ENCODE measurements around the gene ACP4.
"Not testable (repeated sequence)": the region's sequence is repeated elsewhere in the genome, so short reads cannot be mapped to it uniquely, and the experiment has no call there.

ACP4 gene

DNA sequence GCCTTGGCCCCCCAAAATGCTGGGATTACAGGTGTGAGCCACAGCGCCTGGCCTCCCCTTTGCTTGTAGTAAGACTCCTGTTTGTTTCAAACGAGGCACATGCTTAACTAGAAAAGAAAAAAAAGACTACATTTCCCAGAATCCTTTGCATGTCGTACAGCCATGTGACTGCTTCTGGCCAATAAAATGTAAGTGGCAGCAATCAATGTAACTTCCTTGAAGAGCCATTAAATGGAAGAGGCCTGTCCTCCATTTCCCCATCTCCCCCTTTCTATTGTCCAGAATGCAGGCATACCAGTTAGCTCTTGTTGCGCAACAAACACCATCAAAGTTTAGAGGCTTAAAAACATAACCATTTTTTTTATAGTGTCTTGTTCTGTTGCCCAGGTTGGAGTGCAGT, 30.3 kb upstream of the ACP4 start:
- H3K27ac ChIP-seq = no peak overlapping the region
- TF ChIP-seq, protein P1, sequence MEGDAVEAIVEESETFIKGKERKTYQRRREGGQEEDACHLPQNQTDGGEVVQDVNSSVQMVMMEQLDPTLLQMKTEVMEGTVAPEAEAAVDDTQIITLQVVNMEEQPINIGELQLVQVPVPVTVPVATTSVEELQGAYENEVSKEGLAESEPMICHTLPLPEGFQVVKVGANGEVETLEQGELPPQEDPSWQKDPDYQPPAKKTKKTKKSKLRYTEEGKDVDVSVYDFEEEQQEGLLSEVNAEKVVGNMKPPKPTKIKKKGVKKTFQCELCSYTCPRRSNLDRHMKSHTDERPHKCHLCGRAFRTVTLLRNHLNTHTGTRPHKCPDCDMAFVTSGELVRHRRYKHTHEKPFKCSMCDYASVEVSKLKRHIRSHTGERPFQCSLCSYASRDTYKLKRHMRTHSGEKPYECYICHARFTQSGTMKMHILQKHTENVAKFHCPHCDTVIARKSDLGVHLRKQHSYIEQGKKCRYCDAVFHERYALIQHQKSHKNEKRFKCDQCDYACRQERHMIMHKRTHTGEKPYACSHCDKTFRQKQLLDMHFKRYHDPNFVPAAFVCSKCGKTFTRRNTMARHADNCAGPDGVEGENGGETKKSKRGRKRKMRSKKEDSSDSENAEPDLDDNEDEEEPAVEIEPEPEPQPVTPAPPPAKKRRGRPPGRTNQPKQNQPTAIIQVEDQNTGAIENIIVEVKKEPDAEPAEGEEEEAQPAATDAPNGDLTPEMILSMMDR (conservative IDR thresholded peaks at IDR 0.05) = no peak
- no peak for TF ChIP-seq ZFX (IDR thresholded peaks at IDR 0.05)

DNA sequence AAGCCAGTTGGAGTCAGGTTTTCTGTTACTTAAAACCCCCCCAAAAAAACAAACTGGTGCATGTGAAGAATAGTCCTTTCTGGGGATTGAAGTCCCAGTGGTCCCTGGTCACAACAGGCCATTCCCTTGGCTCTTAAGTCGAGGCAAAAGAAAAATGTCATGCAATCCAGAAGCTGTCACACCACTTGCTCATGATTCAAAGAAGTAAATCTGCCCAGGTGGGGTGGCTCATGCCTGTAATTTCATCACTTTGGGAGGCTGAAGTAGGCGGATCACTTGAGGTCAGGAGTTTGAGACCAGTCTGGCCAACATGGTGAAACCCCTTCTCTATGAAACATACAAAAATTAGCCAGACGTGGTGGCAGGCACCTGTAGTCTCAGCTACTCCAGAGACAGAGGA, 28.7 kb upstream of the ACP4 start:
- not testable (repeated sequence) for H3K27ac ChIP-seq

DNA sequence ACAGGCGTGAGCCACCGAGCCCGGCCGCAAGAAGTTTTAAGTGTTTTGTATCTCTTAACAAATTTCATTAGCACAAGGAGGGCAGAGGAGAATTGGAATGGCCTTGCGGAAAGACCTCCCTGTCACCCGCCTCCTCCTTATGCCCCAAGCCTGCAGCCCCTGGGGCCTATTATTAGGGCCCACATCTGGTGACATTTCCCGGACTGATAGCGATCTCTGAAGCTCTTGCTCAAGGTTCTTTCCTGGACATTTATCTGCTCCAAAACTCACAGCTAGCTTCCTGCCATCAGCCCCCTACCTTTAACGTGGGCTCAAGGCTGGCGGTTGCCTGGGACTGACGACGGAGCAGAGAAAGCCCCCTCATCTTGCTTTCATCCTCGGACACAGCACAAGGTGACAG, 26.7 kb upstream of the ACP4 start:
- H3K27ac ChIP-seq = not testable (repeated sequence)

DNA sequence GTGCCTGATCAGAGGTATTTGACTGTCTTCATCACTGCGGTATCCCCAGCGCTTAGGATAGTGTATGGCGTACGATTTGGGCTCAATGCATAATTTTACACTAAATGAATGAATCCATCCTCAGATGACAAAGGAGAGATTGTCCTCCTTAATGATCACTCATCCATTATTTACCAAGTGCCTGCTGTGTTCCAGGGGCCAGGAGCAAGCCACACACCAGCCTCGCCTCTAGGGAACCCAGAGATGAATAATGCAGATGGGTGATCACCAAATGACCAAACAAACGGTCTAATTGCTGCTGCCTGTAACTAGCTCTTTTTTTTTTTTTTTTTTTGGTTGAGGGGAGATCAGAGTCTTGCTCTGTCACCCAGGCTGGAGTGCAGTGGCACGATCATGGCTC, 25.8 kb upstream of the ACP4 start:
- no peak overlapping the region for H3K27ac ChIP-seq
- no peak for TF ChIP-seq ZFX (IDR thresholded peaks at IDR 0.05)
- TF ChIP-seq, protein P1 (conservative IDR thresholded peaks at IDR 0.05) = no peak

DNA sequence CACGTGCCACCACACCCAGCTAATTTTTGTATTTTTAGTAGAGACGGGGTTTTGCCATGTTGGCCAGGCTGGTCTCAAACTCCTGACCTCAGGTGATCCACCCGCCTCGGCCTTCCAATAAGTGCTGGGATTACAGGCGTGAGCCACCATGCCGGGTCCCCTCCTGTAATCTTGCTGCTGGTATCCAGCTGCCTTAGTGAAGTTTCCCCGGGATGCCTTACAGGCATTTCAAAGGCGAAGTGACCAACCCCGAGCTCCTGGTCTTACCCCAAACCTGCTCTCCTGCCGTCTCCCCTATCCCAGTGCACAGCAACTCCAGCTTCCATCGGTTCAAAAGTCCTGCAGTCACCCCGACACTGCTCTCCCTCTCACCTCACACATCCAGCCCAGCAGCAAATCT, 23.5 kb upstream of the ACP4 start:
- not testable (repeated sequence) for H3K27ac ChIP-seq

DNA sequence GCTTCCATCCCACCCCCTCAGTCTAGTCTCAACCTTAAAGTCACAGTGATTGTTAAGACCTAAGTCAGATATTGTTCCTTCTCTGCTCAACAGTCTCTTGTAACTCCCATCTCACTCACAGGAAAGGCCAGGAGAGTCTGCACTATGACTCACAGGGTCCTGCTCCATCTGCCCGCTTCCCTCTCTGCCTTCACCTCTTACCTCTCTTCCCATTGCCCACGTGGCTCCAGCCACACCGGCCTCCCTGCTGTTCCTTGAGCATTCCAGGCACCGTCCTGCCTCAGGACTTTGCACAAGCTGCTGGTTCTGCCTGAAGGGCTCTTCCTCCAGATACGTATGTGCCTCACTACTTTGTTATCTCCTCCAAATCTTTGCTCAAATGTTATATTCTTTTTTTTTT, 23.0 kb upstream of the ACP4 start:
- not testable (repeated sequence) for H3K27ac ChIP-seq

DNA sequence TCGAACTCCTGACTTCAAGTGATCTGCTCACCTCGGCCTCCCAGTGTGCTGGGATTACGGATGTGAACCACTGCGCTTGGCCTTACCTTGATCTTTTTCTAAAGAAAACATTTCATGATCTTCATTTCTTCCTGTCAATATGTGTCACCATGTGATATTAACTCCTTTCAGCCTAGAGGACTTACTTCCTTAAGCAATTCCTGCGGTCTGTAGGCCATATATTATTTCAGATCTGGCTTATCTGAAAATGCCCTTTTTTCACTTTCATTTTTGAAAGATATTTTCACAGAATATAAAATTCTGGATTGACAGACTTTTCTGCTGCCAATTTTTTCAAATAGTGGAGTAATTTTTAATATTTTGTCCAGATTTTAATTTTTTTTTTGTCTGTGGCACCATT, 21.9 kb upstream of the ACP4 start:
- H3K27ac ChIP-seq = no peak overlapping the region
- TF ChIP-seq ZFX (IDR thresholded peaks at IDR 0.05) = no peak
- TF ChIP-seq, protein P1 (conservative IDR thresholded peaks at IDR 0.05) = no peak

DNA sequence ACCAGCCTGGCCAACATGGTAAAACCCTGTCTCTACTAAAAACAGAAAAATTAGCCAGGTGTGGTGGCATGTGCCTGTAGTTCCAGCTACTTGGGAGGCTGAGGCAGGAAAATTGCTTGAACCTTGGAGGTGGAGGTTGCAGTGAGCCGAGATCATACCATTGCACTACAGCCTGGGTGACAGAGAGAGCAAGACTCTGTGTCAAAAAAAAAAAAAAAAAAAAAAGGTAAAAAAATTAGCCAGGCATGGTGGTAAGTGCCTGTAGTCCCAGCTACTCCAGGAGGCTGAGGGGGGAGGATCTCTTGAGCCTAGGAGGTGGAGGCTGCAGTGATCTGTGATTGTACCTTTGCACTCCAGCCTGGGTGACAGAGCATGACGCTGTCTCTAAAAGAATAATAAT, 20.1 kb upstream of the ACP4 start, which contains the start of gene GPR32:
TSS of gene GPR32 (plus strand) at position 301 of the 400 bp plus-strand sequence. CDS start 137 bp downstream, outside the sequence.
- not testable (repeated sequence) for H3K27ac ChIP-seq

DNA sequence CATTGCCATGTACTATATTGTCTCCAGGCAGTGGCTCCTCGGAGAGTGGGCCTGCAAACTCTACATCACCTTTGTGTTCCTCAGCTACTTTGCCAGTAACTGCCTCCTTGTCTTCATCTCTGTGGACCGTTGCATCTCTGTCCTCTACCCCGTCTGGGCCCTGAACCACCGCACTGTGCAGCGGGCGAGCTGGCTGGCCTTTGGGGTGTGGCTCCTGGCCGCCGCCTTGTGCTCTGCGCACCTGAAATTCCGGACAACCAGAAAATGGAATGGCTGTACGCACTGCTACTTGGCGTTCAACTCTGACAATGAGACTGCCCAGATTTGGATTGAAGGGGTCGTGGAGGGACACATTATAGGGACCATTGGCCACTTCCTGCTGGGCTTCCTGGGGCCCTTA, 19.3 kb upstream of the ACP4 start:
- H3K27ac ChIP-seq = no peak overlapping the region
- TF ChIP-seq, protein P1 (conservative IDR thresholded peaks at IDR 0.05) = no peak
- no peak for TF ChIP-seq ZFX (IDR thresholded peaks at IDR 0.05)

DNA sequence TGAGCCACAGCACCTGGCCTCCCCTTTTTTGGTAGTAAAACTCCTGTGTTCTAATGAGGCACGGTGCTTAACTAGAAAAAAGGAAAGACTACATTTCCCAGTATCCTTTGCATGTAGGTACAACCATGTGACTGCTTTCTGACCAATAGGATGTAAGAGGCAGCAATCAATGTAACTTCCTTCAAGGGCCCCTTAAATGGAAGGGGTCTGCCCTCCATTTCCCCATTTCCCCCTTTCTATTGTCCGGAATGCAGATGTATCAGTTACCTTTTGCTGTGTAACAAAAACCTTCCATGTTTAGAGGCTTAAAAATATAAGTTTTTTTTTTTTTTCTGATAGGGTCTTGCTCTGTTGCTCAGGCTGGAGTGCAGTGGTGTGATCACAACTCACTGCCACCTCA, 17.7 kb upstream of the ACP4 start:
- TF ChIP-seq ZFX (IDR thresholded peaks at IDR 0.05) = no peak
- TF ChIP-seq, protein P1 (conservative IDR thresholded peaks at IDR 0.05) = no peak
- H3K27ac ChIP-seq = no peak overlapping the region

DNA sequence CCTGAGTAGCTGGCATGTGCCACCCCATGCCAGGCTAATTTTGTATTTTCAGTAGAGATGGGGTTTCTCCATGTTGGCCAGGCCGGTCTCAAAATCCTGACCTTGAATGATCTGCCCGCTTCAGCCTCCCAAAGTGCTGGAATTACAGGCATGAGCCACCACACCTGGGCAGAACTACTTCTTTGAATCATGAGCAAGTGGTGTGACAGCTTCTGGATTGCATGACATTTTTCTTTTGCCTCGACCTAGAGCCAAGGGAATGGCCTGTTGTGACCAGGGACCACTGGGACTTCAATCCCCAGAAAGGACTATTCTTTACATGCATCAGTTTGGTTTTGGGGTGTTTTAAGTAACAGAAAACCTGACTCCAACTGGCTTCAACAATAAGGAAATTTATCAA, 17.3 kb upstream of the ACP4 start:
- H3K27ac ChIP-seq = not testable (repeated sequence)

DNA sequence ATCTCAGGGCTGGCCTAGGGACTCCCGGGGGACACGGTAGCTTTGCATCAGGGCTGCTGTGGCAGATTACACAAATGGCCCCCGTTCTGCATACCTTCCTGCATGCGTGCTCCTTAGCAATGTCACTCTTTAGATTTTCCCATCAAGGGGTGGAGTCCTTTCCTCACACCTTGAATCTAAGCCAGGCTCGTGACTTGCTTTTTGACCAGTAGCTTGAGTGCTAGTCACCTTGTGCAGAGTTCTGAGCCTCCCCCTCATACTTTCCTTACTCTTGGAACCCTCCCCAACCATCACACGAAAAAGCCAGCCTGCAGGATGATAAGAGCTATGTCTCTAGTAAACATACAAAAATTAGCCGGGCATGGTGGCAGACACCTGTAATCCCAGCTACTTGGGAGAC, 16.8 kb upstream of the ACP4 start:
- H3K27ac ChIP-seq = not testable (repeated sequence)
